K562 (cell line): ENCODE results near the gene IGLON5. TPM values are rescaled to one million over a fixed set of nuclear protein-coding genes. Genes with fewer than 3 reads are reported as not detected.

Experiments used
- ARID1B ChIP-seq: fragments of 450-650 bp; IDR thresholded peaks from 2 replicates; pipeline ENCODE4 v1.6.1; 2016; ENCODE audit warnings: antibody characterized with exemption, mild to moderate bottlenecking, inconsistent platforms
- ATF1 ChIP-seq, 2 experiments: fragments of 450-650 bp in 1 of 2; IDR thresholded peaks; 2 replicates each; pipeline ENCODE4 v1.6.1; 2016; ENCODE audit warnings: missing compliant biosample characterization in 1 of 2, missing genetic modification characterization in 1 of 2
- CBFA2T2 ChIP-seq: fragments of 450-650 bp; conservative IDR thresholded peaks from 2 replicates; pipeline ENCODE4 v1.6.1; 2017; ENCODE audit warnings: mild to moderate bottlenecking
- CREB1 ChIP-seq, 2 experiments: sonication (generic) in 1 of 2; formaldehyde crosslinking in 1 of 2; IDR thresholded peaks; 2 replicates each; pipeline versions ENCODE4 v1.6.1 to v1.8.0; 2012 to 2022; ENCODE audit warnings: inconsistent platforms in 1 of 2, mild to moderate bottlenecking in 1 of 2, missing genetic modification reagents in 1 of 2, moderate library complexity in 1 of 2
- DNMT1 ChIP-seq: fragments of 450-650 bp; IDR thresholded peaks from 2 replicates; pipeline ENCODE4 v1.6.1; 2016; ENCODE audit warnings: antibody characterized with exemption, mild to moderate bottlenecking
- ETV6 ChIP-seq, 3 experiments: fragments of 150-350 bp in 1 of 3; sonication (generic) in 1 of 3; formaldehyde crosslinking in 1 of 3; IDR thresholded peaks; 2 replicates each; pipeline versions ENCODE4 v1.6.1 to v1.8.0; 2014 to 2022; ENCODE audit warnings: borderline replicate concordance in 2 of 3, low read depth in 2 of 3, antibody characterized with exemption in 1 of 3, low read length in 1 of 3, mild to moderate bottlenecking in 1 of 3, missing genetic modification reagents in 1 of 3
- MIER1 ChIP-seq: fragments of 450-650 bp; IDR thresholded peaks from 2 replicates; pipeline ENCODE4 v1.6.1; 2016; ENCODE audit warnings: antibody characterized with exemption, mild to moderate bottlenecking, low read depth
- NELFE ChIP-seq: IDR thresholded peaks from 2 replicates; pipeline ENCODE4 v1.6.1; 2011; ENCODE audit warnings: mild to moderate bottlenecking; ENCODE audit not compliant: insufficient read depth, insufficient read length
- NFE2 ChIP-seq: IDR thresholded peaks from 2 replicates; pipeline ENCODE4 v1.6.1; 2014; ENCODE audit warnings: antibody characterized with exemption, low read depth
- NR2C2 ChIP-seq, 2 experiments: fragments of 200-800 bp in 1 of 2; sonication (Bioruptor generic) in 1 of 2; sonication (generic) in 1 of 2; formaldehyde crosslinking in 1 of 2; IDR thresholded peaks; 2 replicates each; pipeline versions ENCODE4 v1.6.1 to v1.8.0; 2016 to 2022; ENCODE audit warnings: mild to moderate bottlenecking in 1 of 2, missing compliant biosample characterization in 1 of 2, missing genetic modification characterization in 1 of 2, missing genetic modification reagents in 1 of 2
- RCOR1 ChIP-seq, 2 experiments: IDR thresholded peaks; 2 replicates each; pipeline ENCODE4 v1.6.1; 2012; ENCODE audit warnings: low read depth in 2 of 2, low read length in 2 of 2, borderline replicate concordance in 1 of 2, improper control_type of control experiment in 1 of 2
- SMAD4 ChIP-seq: fragments of 250-450 bp; sonication (Bioruptor Pico); conservative IDR thresholded peaks from 2 replicates; pipeline ENCODE4 v1.8.0; 2021; ENCODE audit warnings: inconsistent platforms, mild to moderate bottlenecking, moderate library complexity
- ZKSCAN8 ChIP-seq: fragments of 200-800 bp; sonication (Bioruptor generic); IDR thresholded peaks from 2 replicates; pipeline ENCODE4 v1.6.1; 2016; ENCODE audit warnings: missing genetic modification characterization, missing compliant biosample characterization
- ZNF589 ChIP-seq: fragments of 200-800 bp; sonication (Bioruptor generic); IDR thresholded peaks from 2 replicates; pipeline ENCODE4 v1.6.1; 2016; ENCODE audit warnings: low read depth, missing genetic modification characterization, missing compliant biosample characterization
- polyA plus RNA-seq, 8 experiments: library from polyadenylated mRNA; depleted of rRNA in 4 of 8; stranded (reverse) in 5 of 8; unstranded in 3 of 8; fragments of >200 nt; fragmentation: Nextera tagmentation in 2 of 8; fragmentation: Illumina TruSeq in 1 of 8; extraction: Ambion mirVana in 2 of 8; extraction: Trizol in 1 of 8; gene quantifications; 2 replicates each; pipeline versions ENCODE4 v1.2.1 to v1.2.3, GENCODE V29; 2011 to 2014; ENCODE audit warnings: inconsistent platforms in 1 of 8, missing spikeins in 1 of 8
- total RNA-seq, 7 experiments: library from RNA; depleted of rRNA in 6 of 7; stranded (reverse); fragments of >200 nt in 6 of 7; fragmentation: Illumina TruSeq in 2 of 7; extraction: Trizol in 2 of 7; gene quantifications; 2 replicates each; pipeline versions ENCODE4 v1.2.1 to v1.2.3, GENCODE V29; 2011 to 2021; ENCODE audit warnings: low replicate concordance in 1 of 7
- TF ChIP-seq, protein P1 (sequence below): fragments of 450-650 bp; IDR thresholded peaks from 2 replicates; pipeline ENCODE4 v1.7.1; 2018; ENCODE audit warnings: mild to moderate bottlenecking, low read depth; ENCODE audit not compliant: partially characterized antibody
- TF ChIP-seq, protein P2 (sequence below): sonication (generic); formaldehyde crosslinking; IDR thresholded peaks from 2 replicates; pipeline ENCODE4 v1.8.1; 2022; ENCODE audit warnings: missing genetic modification reagents
- TF ChIP-seq, protein P3 (sequence below): fragments of 450-650 bp; formaldehyde crosslinking; IDR thresholded peaks from 2 replicates; pipeline ENCODE4 v1.4.0; 2022; ENCODE audit warnings: missing genetic modification characterization

Gene IGLON5
- total and polyA plus RNA-seq, 9 of the 15 experiments (the other 6 are each of a cell fraction or from before 2014, with no cell fraction given): 0.03 to 0.22 (median 0.14) TPM; not detected in 2

- TF ChIP-seq, protein P1, sequence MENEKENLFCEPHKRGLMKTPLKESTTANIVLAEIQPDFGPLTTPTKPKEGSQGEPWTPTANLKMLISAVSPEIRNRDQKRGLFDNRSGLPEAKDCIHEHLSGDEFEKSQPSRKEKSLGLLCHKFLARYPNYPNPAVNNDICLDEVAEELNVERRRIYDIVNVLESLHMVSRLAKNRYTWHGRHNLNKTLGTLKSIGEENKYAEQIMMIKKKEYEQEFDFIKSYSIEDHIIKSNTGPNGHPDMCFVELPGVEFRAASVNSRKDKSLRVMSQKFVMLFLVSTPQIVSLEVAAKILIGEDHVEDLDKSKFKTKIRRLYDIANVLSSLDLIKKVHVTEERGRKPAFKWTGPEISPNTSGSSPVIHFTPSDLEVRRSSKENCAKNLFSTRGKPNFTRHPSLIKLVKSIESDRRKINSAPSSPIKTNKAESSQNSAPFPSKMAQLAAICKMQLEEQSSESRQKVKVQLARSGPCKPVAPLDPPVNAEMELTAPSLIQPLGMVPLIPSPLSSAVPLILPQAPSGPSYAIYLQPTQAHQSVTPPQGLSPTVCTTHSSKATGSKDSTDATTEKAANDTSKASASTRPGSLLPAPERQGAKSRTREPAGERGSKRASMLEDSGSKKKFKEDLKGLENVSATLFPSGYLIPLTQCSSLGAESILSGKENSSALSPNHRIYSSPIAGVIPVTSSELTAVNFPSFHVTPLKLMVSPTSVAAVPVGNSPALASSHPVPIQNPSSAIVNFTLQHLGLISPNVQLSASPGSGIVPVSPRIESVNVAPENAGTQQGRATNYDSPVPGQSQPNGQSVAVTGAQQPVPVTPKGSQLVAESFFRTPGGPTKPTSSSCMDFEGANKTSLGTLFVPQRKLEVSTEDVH: peak; percentile 36
- TF ChIP-seq MIER1 (peak; percentile 65), CBFA2T2 (peak; percentile 28; the same call in 1 of the 2 replicates), ARID1B (peak; percentile 61), ZNF589 (CRISPR knock-in tag) (no peak), SMAD4 (peak; percentile 62; the same call in 1 of the 2 replicates), ETV6 (IDR thresholded peaks at IDR 0.05; ENCODE audit: borderline replicate concordance in 1 of 2, low read depth in 2 of 2, low read length in 1 of 2) (no peak), ETV6 (CRISPR knock-in tag; IDR thresholded peaks at IDR 0.05; ENCODE audit: borderline replicate concordance) (no peak), NR2C2 (CRISPR knock-in tag; IDR thresholded peaks at IDR 0.05) (no peak), NR2C2 (tag; IDR thresholded peaks at IDR 0.05) (peak; percentile 80), RCOR1 (IDR thresholded peaks at IDR 0.05; ENCODE audit: borderline replicate concordance in 1 of 2, low read depth in 2 of 2, low read length in 2 of 2) (peak in 1 of 2 experiments; percentile 45; a peak in 1 of 4 replicates), CREB1 (IDR thresholded peaks at IDR 0.05) (no peak; the same call in 1 of the 2 replicates), CREB1 (CRISPR knock-in tag; IDR thresholded peaks at IDR 0.05) (peak; percentile 55), ZKSCAN8 (CRISPR knock-in tag) (no peak), NFE2 (peak; percentile 84), DNMT1 (no peak), ATF1 (CRISPR knock-in tag; IDR thresholded peaks at IDR 0.05) (no peak), ATF1 (tag; IDR thresholded peaks at IDR 0.05) (peak; percentile 41; the same call in 1 of the 2 replicates), NELFE (no peak)
- TF ChIP-seq, protein P2, sequence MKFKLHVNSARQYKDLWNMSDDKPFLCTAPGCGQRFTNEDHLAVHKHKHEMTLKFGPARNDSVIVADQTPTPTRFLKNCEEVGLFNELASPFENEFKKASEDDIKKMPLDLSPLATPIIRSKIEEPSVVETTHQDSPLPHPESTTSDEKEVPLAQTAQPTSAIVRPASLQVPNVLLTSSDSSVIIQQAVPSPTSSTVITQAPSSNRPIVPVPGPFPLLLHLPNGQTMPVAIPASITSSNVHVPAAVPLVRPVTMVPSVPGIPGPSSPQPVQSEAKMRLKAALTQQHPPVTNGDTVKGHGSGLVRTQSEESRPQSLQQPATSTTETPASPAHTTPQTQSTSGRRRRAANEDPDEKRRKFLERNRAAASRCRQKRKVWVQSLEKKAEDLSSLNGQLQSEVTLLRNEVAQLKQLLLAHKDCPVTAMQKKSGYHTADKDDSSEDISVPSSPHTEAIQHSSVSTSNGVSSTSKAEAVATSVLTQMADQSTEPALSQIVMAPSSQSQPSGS (CRISPR knock-in tag): no peak
- TF ChIP-seq, protein P3, sequence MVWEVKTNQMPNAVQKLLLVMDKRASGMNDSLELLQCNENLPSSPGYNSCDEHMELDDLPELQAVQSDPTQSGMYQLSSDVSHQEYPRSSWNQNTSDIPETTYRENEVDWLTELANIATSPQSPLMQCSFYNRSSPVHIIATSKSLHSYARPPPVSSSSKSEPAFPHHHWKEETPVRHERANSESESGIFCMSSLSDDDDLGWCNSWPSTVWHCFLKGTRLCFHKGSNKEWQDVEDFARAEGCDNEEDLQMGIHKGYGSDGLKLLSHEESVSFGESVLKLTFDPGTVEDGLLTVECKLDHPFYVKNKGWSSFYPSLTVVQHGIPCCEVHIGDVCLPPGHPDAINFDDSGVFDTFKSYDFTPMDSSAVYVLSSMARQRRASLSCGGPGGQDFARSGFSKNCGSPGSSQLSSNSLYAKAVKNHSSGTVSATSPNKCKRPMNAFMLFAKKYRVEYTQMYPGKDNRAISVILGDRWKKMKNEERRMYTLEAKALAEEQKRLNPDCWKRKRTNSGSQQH (CRISPR knock-in tag): no peak
Observed at GRCh38 chr19:51338563-51339312, 27.3 kb downstream of the IGLON5 start (continued).
